H1 (cell line): ENCODE measurements around the gene R3HDM2. TPM values are rescaled to one million over a fixed set of nuclear protein-coding genes. Genes with fewer than 3 reads are reported as not detected.
"Not testable (repeated sequence)": the region's sequence is repeated elsewhere in the genome, so short reads cannot be mapped to it uniquely, and the experiment has no call there.

Source experiments
- CTCF ChIA-PET: fragments of 300-600 bp; sonication (Branson Sonifier 250); formaldehyde crosslinking; loops from one replicate; lab custom pipeline; 2021; ENCODE audit not compliant: partially characterized antibody; lab: Charles Lee
- POLR2A ChIA-PET: fragments of 300-600 bp; sonication (Branson Sonifier 250); formaldehyde crosslinking; loops from one replicate; lab custom pipeline; 2021; ENCODE audit warnings: inconsistent platforms; ENCODE audit not compliant: partially characterized antibody; lab: Charles Lee
- DNase-seq, 2 experiments: peaks; one replicate each; pipeline versions ENCODE4 v3.0.0 to v3.0.0-alpha.2; 2010 to 2022; ENCODE audit warnings: low spot score in 2 of 2, low read depth in 1 of 2, mixed read lengths in 1 of 2
- FAIRE-seq: peaks from 2 replicates; lab custom pipeline; 2011; peaks lifted over from hg19 to GRCh38; lab: Jason Lieb, UNC
- H2AFZ ChIP-seq: 2 replicates; pipeline ENCODE4 v1.8.1; 2012; ENCODE audit warnings: low read length, inconsistent platforms
- H2AK5ac ChIP-seq: 2 replicates; pipeline ENCODE4 v1.6.1; 2013; ENCODE audit warnings: low read depth, low read length
- H2BK120ac ChIP-seq: replicated peaks from 2 replicates; pipeline ENCODE3; 2013; ENCODE audit warnings: low read depth, low read length, inconsistent platforms
- H2BK12ac ChIP-seq: 2 replicates; pipeline ENCODE4 v1.6.1; 2013; ENCODE audit warnings: low read depth, low read length
- H2BK15ac ChIP-seq: 2 replicates; pipeline ENCODE4 v1.6.1; 2013; ENCODE audit warnings: low read length
- H2BK20ac ChIP-seq: 2 replicates; pipeline ENCODE4 v1.6.1; 2013; ENCODE audit warnings: low read length
- H2BK5ac ChIP-seq: 2 replicates; pipeline ENCODE4 v1.6.1; 2013; ENCODE audit warnings: low read depth, low read length
- H3K14ac ChIP-seq: 2 replicates; pipeline ENCODE4 v1.6.1; 2013; ENCODE audit warnings: inconsistent platforms; ENCODE audit not compliant: insufficient read length
- H3K18ac ChIP-seq: 2 replicates; pipeline ENCODE4 v1.6.1; 2013; ENCODE audit warnings: low read length; ENCODE audit errors: extremely low read depth
- H3K23ac ChIP-seq: 2 replicates; pipeline ENCODE4 v1.6.1; 2013; ENCODE audit warnings: inconsistent platforms; ENCODE audit not compliant: insufficient read length
- H3K23me2 ChIP-seq: 2 replicates; pipeline ENCODE4 v1.6.1; 2013; ENCODE audit warnings: low read depth, low read length
- H3K27ac ChIP-seq: 2 replicates; pipeline ENCODE4 v1.6.1; 2011; ENCODE audit warnings: low read depth, low read length, inconsistent platforms
- H3K27me3 ChIP-seq, 4 experiments: replicated peaks in 1 of 4; 1 replicate in 1 of 4; 2 replicates in 3 of 4; pipeline versions ENCODE4 v1.6.1 to v1.8.1; 2011 to 2013; ENCODE audit warnings: low read length in 3 of 4, mild to moderate bottlenecking in 3 of 4, inconsistent platforms in 2 of 4, mixed read lengths in 2 of 4, moderate library complexity in 1 of 4; ENCODE audit not compliant: control insufficient read depth in 3 of 4, insufficient read depth in 3 of 4; ENCODE audit errors: extremely low read depth in 1 of 4
- H3K36me3 ChIP-seq, 4 experiments: 2 replicates each; pipeline versions ENCODE4 v1.6.1 to v1.8.1; 2011 to 2013; ENCODE audit warnings: mild to moderate bottlenecking in 4 of 4, low read length in 3 of 4, moderate library complexity in 2 of 4, control low read depth in 1 of 4, inconsistent platforms in 1 of 4; ENCODE audit not compliant: insufficient read depth in 4 of 4, control insufficient read depth in 2 of 4
- H3K4ac ChIP-seq: replicated peaks from 2 replicates; pipeline ENCODE3; 2013; ENCODE audit warnings: low read length, low read depth, mixed read lengths, inconsistent platforms; ENCODE audit not compliant: insufficient read length
- H3K4me1 ChIP-seq, 4 experiments: replicated peaks in 1 of 4; 1 replicate in 1 of 4; 2 replicates in 3 of 4; pipeline versions ENCODE4 v1.6.1 to v1.8.1; 2011 to 2013; ENCODE audit warnings: low read length in 3 of 4, inconsistent platforms in 2 of 4, mixed read lengths in 1 of 4; ENCODE audit not compliant: insufficient read depth in 4 of 4, control insufficient read depth in 3 of 4
- H3K4me2 ChIP-seq, 2 experiments: 2 replicates each; pipeline versions ENCODE4 v1.6.1 to v1.8.1; 2011 to 2013; ENCODE audit warnings: low read depth in 2 of 2, low read length in 2 of 2, control low read depth in 1 of 2, inconsistent platforms in 1 of 2, mild to moderate bottlenecking in 1 of 2; ENCODE audit not compliant: insufficient read depth in 1 of 2
- H3K4me3 ChIP-seq, 4 experiments: fragments of 200-600, 300-600 bp in 1 of 4; sonication (generic), shearing (Covaris generic), sonication (Bioruptor Twin) in 1 of 4; 2 replicates each; pipeline versions ENCODE4 v1.5.1 to v1.8.1; 2011 to 2016; ENCODE audit warnings: low read length in 4 of 4, low read depth in 3 of 4, control low read depth in 2 of 4, inconsistent platforms in 2 of 4, mild to moderate bottlenecking in 2 of 4, mixed read lengths in 1 of 4, moderate library complexity in 1 of 4; ENCODE audit not compliant: insufficient read depth in 2 of 4; ENCODE audit errors: extremely low read depth in 1 of 4
- H3K56ac ChIP-seq: replicated peaks from 2 replicates; pipeline ENCODE3; 2013; ENCODE audit warnings: low read depth, mild to moderate bottlenecking, mixed read lengths, low read length, inconsistent platforms; ENCODE audit not compliant: insufficient read length
- H3K79me1 ChIP-seq: 2 replicates; pipeline ENCODE4 v1.6.1; 2013; ENCODE audit warnings: low read depth, low read length, control low read depth
- H3K79me2 ChIP-seq, 2 experiments: 2 replicates each; pipeline versions ENCODE4 v1.6.1 to v1.8.1; 2012 to 2013; ENCODE audit warnings: low read length in 2 of 2, mild to moderate bottlenecking in 2 of 2, inconsistent platforms in 1 of 2; ENCODE audit not compliant: insufficient read depth in 2 of 2, control insufficient read depth in 1 of 2
- H3K9ac ChIP-seq, 4 experiments: replicated peaks in 1 of 4; 1 replicate in 1 of 4; 2 replicates in 3 of 4; pipeline versions ENCODE4 v1.6.1 to v1.8.1; 2011 to 2013; ENCODE audit warnings: low read depth in 3 of 4, low read length in 3 of 4, control low read depth in 2 of 4, mild to moderate bottlenecking in 2 of 4, moderate library complexity in 2 of 4, inconsistent platforms in 1 of 4; ENCODE audit errors: extremely low read depth in 1 of 4
- H3K9me3 ChIP-seq, 2 experiments: 2 replicates each; pipeline versions ENCODE4 v1.6.1 to v1.8.1; 2012 to 2013; ENCODE audit warnings: mild to moderate bottlenecking in 2 of 2, moderate library complexity in 2 of 2, control low read depth in 1 of 2, inconsistent platforms in 1 of 2, low read depth in 1 of 2, low read length in 1 of 2, mixed read lengths in 1 of 2; ENCODE audit not compliant: insufficient read depth in 2 of 2
- H4K20me1 ChIP-seq, 2 experiments: replicated peaks in 1 of 2; 2 replicates each; pipeline versions ENCODE3 to v1.8.1; 2011 to 2013; ENCODE audit warnings: inconsistent platforms in 2 of 2, low read length in 2 of 2, mild to moderate bottlenecking in 1 of 2; ENCODE audit not compliant: insufficient read depth in 2 of 2, control insufficient read depth in 1 of 2
- H4K5ac ChIP-seq: 2 replicates; pipeline ENCODE4 v1.6.1; 2013; ENCODE audit warnings: low read length, low read depth, mixed read lengths, inconsistent platforms; ENCODE audit not compliant: insufficient read length
- H4K8ac ChIP-seq: 2 replicates; pipeline ENCODE4 v1.8.0; 2013; ENCODE audit warnings: mild to moderate bottlenecking, moderate library complexity, low read length, inconsistent platforms; ENCODE audit not compliant: insufficient read depth; ENCODE audit errors: extremely low read depth
- H4K91ac ChIP-seq: replicated peaks from 2 replicates; pipeline ENCODE3; 2013; ENCODE audit warnings: low read length, mixed read lengths, inconsistent platforms; ENCODE audit not compliant: insufficient read length
- GABPA ChIP-seq: IDR thresholded peaks from 2 replicates; pipeline ENCODE4 v1.6.1; 2011; ENCODE audit warnings: mild to moderate bottlenecking, low read length, moderate library complexity, borderline replicate concordance; ENCODE audit not compliant: insufficient read depth
- GTF2F1 ChIP-seq: IDR thresholded peaks from 2 replicates; pipeline ENCODE4 v1.6.1; 2012; ENCODE audit warnings: low read depth, low read length, improper control_type of control experiment, borderline replicate concordance
- JUND ChIP-seq: IDR thresholded peaks from 2 replicates; pipeline ENCODE4 v1.6.1; 2011; ENCODE audit warnings: mild to moderate bottlenecking, improper control_type of control experiment, low read length
- TBP ChIP-seq: IDR thresholded peaks from 2 replicates; pipeline ENCODE4 v1.6.1; 2011; ENCODE audit warnings: low read depth, low read length, improper control_type of control experiment
- WGBS, 2 experiments: shearing (Covaris generic) in 1 of 2; methylation state at CpG; one replicate each; pipeline versions ENCODE4 v1.1.6 to v1.1.7; 2013 to 2015; ENCODE audit warnings: low lambda C conversion rate in 2 of 2, mixed read lengths in 2 of 2, inconsistent platforms in 1 of 2, low coverage in 1 of 2, missing lambda C conversion rate in 1 of 2; ENCODE audit not compliant: insufficient replicate concordance in 2 of 2, insufficient coverage in 1 of 2, insufficient read length in 1 of 2; ENCODE audit errors: extremely low coverage in 1 of 2, missing lambda C conversion rate in 1 of 2; 5-methylcytosine and 5-hydroxymethylcytosine counted together
- polyA plus RNA-seq, 7 experiments: library from polyadenylated mRNA; depleted of rRNA in 3 of 7; stranded (reverse) in 5 of 7; unstranded in 2 of 7; fragments of >200 nt in 5 of 7; fragments of 200-250 nt in 2 of 7; gene quantifications; 1 replicate in 5 of 7; 2 replicates in 1 of 7; 4 replicates in 1 of 7; pipeline versions ENCODE4 v1.2.1 to v1.2.3, GENCODE V29; 2011 to 2013; ENCODE audit warnings: missing spikeins in 2 of 7, mixed read lengths in 2 of 7
- total RNA-seq: library from RNA; stranded (reverse); fragmentation: NEBNext Ultra II Directional; extraction: Animal tissue kit (Norgen Biotek cat#: 25700); gene quantifications from 2 replicates; pipeline ENCODE4 v1.2.1, GENCODE V29; 2021

Gene R3HDM2
- total and polyA plus RNA-seq, 2 of the 8 experiments (the other 6 are each of a cell fraction or from before 2014, with no cell fraction given): 25.6 to 27.0 TPM

- TF ChIP-seq TBP: no peak
- TF ChIP-seq GABPA: no peak
- no peak for TF ChIP-seq JUND
- no peak for TF ChIP-seq GTF2F1
Observed at GRCh38 chr12:57444744-57445143, 13.9 kb upstream of the R3HDM2 start (continued).

GRCh38 chr12:57444337-57444736 lies 13.5 kb upstream of the R3HDM2 start:
- not testable (repeated sequence) for H2AFZ ChIP-seq, H2BK20ac ChIP-seq, H2BK5ac ChIP-seq, H3K27me3 ChIP-seq, H3K56ac ChIP-seq, H4K8ac ChIP-seq, H3K79me2 ChIP-seq, H3K27ac ChIP-seq, FAIRE-seq, H3K79me1 ChIP-seq, H4K91ac ChIP-seq, H3K18ac ChIP-seq, H3K4me3 ChIP-seq, DNase-seq, H2BK120ac ChIP-seq, H3K4me2 ChIP-seq, H3K23ac ChIP-seq, H2BK15ac ChIP-seq, H3K14ac ChIP-seq, H3K4me1 ChIP-seq, H3K23me2 ChIP-seq, H3K4ac ChIP-seq, H3K9ac ChIP-seq, H3K36me3 ChIP-seq, H3K9me3 ChIP-seq, H2AK5ac ChIP-seq, H4K20me1 ChIP-seq, H4K5ac ChIP-seq, H2BK12ac ChIP-seq
- 89% methylated on average over 6 of the region's 6 CpGs; no CpG with 5 or more reads in 1 of the 2 experiments for WGBS, 2 experiments
- CTCF ChIA-PET: interaction anchor here (0.6 to 6.3 kb wide), 5 partner anchors 10 to 136 kb away, joined by 3 to 47 read pairs (median 3); partner anchors contain the start of gene INHBE
- POLR2A ChIA-PET: interaction anchor here (0.9 to 4.6 kb wide), 2 partner anchors 10 to 14 kb away, joined by 3 to 34 read pairs; partner anchors contain the start of gene INHBE
